Measurements from ENCODE around the gene UQCR10.

Gene UQCR10

GRCh38 chr22:29767171-29768051 lies at the start of gene UQCR10:
Gene UQCR10, plus strand, starts transcription at chr22:29767369. Its CDS starts 30 bp downstream, at chr22:29767399.
- no peak for FAIRE-seq

- no peak for FAIRE-seq
These were observed 49.4 kb upstream of the UQCR10 start for GRCh38 chr22:29717789-29718188.

GRCh38 chr22:29718949-29719898 lies 47.9 kb upstream of the UQCR10 start:
- FAIRE-seq: no peak

- no peak for FAIRE-seq
These were observed 47.1 kb upstream of the UQCR10 start, which contains the start of gene CABP7 for GRCh38 chr22:29719899-29720645. Gene CABP7, plus strand, starts transcription at chr22:29720003. Its CDS starts 422 bp downstream, at chr22:29720425.

GRCh38 chr22:29720811-29721323 lies 46.3 kb upstream of the UQCR10 start:
- FAIRE-seq: no peak

- FAIRE-seq: no peak
These were observed 45.0 kb upstream of the UQCR10 start for GRCh38 chr22:29722151-29722550.

- FAIRE-seq: no peak
These were observed 44.6 kb upstream of the UQCR10 start for GRCh38 chr22:29722587-29722986.

GRCh38 chr22:29723766-29724165 lies 43.4 kb upstream of the UQCR10 start:
- FAIRE-seq: no peak

GRCh38 chr22:29724843-29725242 lies 42.3 kb upstream of the UQCR10 start:
- no peak for FAIRE-seq

- no peak for FAIRE-seq
These were observed 41.1 kb upstream of the UQCR10 start for GRCh38 chr22:29726106-29726505.

- no peak for FAIRE-seq
These were observed 40.5 kb upstream of the UQCR10 start for GRCh38 chr22:29726512-29727130.

- FAIRE-seq: no peak
These were observed 40.0 kb upstream of the UQCR10 start for GRCh38 chr22:29727131-29727523.

GRCh38 chr22:29729161-29729560 lies 38.0 kb upstream of the UQCR10 start:
- FAIRE-seq: no peak

- FAIRE-seq: no peak
These were observed 35.9 kb upstream of the UQCR10 start for GRCh38 chr22:29731058-29731850.

- no peak for FAIRE-seq
These were observed 34.3 kb upstream of the UQCR10 start for GRCh38 chr22:29732883-29733282.

GRCh38 chr22:29733362-29734201 lies 33.6 kb upstream of the UQCR10 start:
- FAIRE-seq: no peak

- no peak for FAIRE-seq
These were observed 32.8 kb upstream of the UQCR10 start for GRCh38 chr22:29734406-29734805.

GRCh38 chr22:29734838-29735237 lies 32.3 kb upstream of the UQCR10 start:
- FAIRE-seq: no peak

- no peak for FAIRE-seq
These were observed 31.8 kb upstream of the UQCR10 start for GRCh38 chr22:29735416-29735815.

Measured in endometrium (tissue), 2 donors.